Left lung (tissue), 10 donors: Measurements from ENCODE around the gene FAM229A. TPM values are rescaled to one million over a fixed set of nuclear protein-coding genes. Genes with fewer than 3 reads are reported as not detected.
A peak's percentile ranks its signal among the peaks of the same experiment; 100 is the strongest.

ENCODE experiments used
- ATAC-seq: fragments of 200-7000 bp; cut with Tn5 transposase; one replicate; pipeline ENCODE4 v1.9.1; 2020; ENCODE audit warnings: moderate library complexity
- DNase-seq, 4 donors: peaks; one replicate each; pipeline ENCODE4 v3.0.0-alpha.2; 2013 to 2020
- H3K27ac ChIP-seq, 2 donors: fragments of 200-600 bp; sonication (generic) in 1 of 2; one replicate each; pipeline versions ENCODE4 v1.5.0 to v1.8.0; 2020 to 2021
- H3K27me3 ChIP-seq, 2 donors: fragments of 200-600 bp; sonication (generic) in 1 of 2; one replicate each; pipeline versions ENCODE4 v1.5.0 to v1.8.0; 2020 to 2021
- H3K36me3 ChIP-seq, 2 donors: fragments of 200-600 bp; sonication (generic) in 1 of 2; one replicate each; pipeline versions ENCODE4 v1.5.0 to v1.8.0; 2020 to 2021
- H3K4me1 ChIP-seq, 2 donors: fragments of 200-600 bp; one replicate each; pipeline ENCODE4 v1.8.0; 2021
- H3K4me3 ChIP-seq, 2 donors: fragments of 200-600 bp; sonication (generic) in 1 of 2; one replicate each; pipeline versions ENCODE4 v1.5.0 to v1.8.0; 2020 to 2021; ENCODE audit warnings: mild to moderate bottlenecking in 1 of 2
- H3K9me3 ChIP-seq, 2 donors: fragments of 200-600 bp; sonication (generic) in 1 of 2; one replicate each; pipeline versions ENCODE4 v1.5.0 to v1.8.0; 2020 to 2021
- CTCF ChIP-seq, 2 donors: fragments of 200-600 bp; sonication (generic) in 1 of 2; IDR thresholded peaks; one replicate each; pipeline versions ENCODE4 v1.5.0 to v1.8.0; 2021; ENCODE audit warnings: antibody characterized with exemption in 2 of 2
- intact Hi-C, 2 donors: fragments of 100-400 bp; cut with DNase I; formaldehyde crosslinking; loops; one replicate each; pipeline versions ENCODE4 v1.11.2 to v1.14.2; 2022
- polyA plus RNA-seq, 6 donors: library from polyadenylated mRNA; unstranded; fragments of 120-200 nt; gene quantifications; one replicate each; pipeline ENCODE4 v1.2.1, GENCODE V29; 2013; ENCODE audit not compliant: insufficient read length in 6 of 6
- total RNA-seq, 2 donors: library from RNA; stranded (reverse); fragmentation: NEBNext Ultra II Directional; extraction: Animal tissue kit (Norgen Biotek cat#: 25700); gene quantifications; one replicate each; pipeline ENCODE4 v1.2.1, GENCODE V29; 2021
- donor health status: DM: no; HTN: yes; CAD: no.
- donor health status: DM: no; HTN: no; CAD: no.

FAM229A gene
- total and polyA plus RNA-seq, 8 donors = 4.4 to 14.0 (median 6.7) TPM

GRCh38 chr1:32334864-32335534, 27.3 kb downstream of the FAM229A start:
- Histone ChIP-seq H3K36me3 (peaks cover 0 to 39% of the 10 kb centered on the region in 2 donors), H3K27ac (peak overlapping the region; percentile 70 to 84), H3K4me1 (peaks cover 15 to 59% of the 10 kb centered on the region in 2 donors), H3K4me3 (peak overlapping the region; percentile 49 to 54), H3K9me3 (no peaks in the 10 kb centered on the region), H3K27me3 (peaks cover 0 to 23% of the 10 kb centered on the region in 2 donors)
- DNase-seq (peak in 3 of 4 donors; percentile 57 to 91 (median 75)), ATAC-seq (peak; percentile 45)
- intact Hi-C loops = no loop called here
- TF ChIP-seq CTCF (IDR thresholded peaks at IDR 0.05) = peak; percentile 56 to 71

DNA sequence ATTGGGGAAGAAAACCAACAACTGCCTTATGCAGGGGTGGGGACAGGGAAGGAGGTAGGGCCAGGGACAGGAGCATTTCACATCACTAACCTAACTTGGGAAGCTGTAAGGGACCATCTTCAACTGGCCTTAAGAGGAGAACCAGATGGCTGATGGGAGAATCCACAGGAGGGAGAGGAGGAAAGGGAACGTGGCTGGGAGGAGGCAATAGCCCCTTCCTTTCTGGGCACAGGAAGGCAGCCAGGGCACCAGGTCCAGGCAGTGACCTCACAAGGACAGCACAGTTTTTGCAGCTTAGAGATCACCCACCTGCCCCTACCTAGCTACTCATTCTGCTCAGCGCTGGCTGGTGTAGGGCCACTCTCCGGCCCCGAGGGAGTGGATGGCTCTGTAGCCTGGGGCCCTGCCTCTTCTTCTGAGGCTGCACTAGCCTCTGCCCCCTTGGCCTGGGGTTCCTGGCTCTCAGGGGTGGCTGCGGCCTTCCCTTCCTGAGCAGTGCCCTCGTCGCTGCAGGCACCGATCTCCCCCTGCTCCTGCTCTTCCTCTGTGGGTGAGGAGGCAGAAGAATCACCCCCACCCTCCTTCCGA, 27.9 kb downstream of the FAM229A start:
- Histone ChIP-seq H3K9me3 (no peaks in the 10 kb centered on the region), H3K36me3 (peaks cover 0 to 45% of the 10 kb centered on the region in 2 donors), H3K4me3 (peak overlapping the region; percentile 49 to 54), H3K27ac (peak overlapping the region in 1 of 2 donors; percentile 70), H3K27me3 (peaks cover 0 to 23% of the 10 kb centered on the region in 2 donors), H3K4me1 (peaks cover 15 to 53% of the 10 kb centered on the region in 2 donors)
- intact Hi-C loops = no loop called here
- TF ChIP-seq CTCF (IDR thresholded peaks at IDR 0.05) = no peak
- no peak for DNase-seq
- ATAC-seq = no peak

DNA sequence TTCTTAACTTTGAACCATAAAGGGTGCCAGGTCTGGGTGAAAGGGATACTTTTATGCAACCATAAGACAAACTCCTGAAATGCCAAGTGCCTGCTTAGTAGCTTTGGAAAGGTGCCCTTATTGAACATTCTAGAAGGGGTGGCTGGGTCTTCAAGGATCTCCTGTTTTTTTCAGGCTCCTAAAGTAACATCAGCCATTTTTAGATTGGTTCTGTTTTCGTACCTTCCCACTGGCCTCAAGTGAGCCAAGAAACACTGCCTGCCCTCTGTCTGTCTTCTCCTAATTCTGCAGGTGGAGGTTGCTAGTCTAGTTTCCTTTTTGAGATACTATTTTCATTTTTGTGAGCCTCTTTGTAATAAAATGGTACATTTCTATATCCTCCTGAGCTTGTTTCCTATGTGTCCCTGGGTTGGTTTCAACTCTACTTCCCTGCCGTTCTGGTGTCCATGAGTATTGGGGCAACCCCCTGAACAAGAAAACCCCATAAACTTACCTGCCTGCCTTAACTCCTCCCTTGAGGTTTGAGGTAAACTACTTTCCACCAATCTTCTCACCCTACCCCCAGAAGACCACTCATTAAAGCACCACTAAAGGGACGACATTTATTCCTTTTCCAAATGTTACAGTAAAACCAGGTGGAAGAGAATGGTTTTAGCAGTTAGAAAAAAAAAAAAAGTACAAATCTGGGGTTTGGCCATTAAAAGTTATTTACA, 28.9 kb downstream of the FAM229A start:
- no peak overlapping the region for H3K27ac ChIP-seq
- peaks cover 15 to 43% of the 10 kb centered on the region in 2 donors for H3K4me1 ChIP-seq
- ATAC-seq (no peak), DNase-seq (no peak)
- no peak overlapping the region for H3K4me3 ChIP-seq
- intact Hi-C loops = no loop called here
- TF ChIP-seq CTCF (IDR thresholded peaks at IDR 0.05) = no peak
- H3K27me3 ChIP-seq = peaks cover 0 to 23% of the 10 kb centered on the region in 2 donors
- H3K36me3 ChIP-seq = peaks cover 0 to 55% of the 10 kb centered on the region in 2 donors
- no peaks in the 10 kb centered on the region for H3K9me3 ChIP-seq

DNA sequence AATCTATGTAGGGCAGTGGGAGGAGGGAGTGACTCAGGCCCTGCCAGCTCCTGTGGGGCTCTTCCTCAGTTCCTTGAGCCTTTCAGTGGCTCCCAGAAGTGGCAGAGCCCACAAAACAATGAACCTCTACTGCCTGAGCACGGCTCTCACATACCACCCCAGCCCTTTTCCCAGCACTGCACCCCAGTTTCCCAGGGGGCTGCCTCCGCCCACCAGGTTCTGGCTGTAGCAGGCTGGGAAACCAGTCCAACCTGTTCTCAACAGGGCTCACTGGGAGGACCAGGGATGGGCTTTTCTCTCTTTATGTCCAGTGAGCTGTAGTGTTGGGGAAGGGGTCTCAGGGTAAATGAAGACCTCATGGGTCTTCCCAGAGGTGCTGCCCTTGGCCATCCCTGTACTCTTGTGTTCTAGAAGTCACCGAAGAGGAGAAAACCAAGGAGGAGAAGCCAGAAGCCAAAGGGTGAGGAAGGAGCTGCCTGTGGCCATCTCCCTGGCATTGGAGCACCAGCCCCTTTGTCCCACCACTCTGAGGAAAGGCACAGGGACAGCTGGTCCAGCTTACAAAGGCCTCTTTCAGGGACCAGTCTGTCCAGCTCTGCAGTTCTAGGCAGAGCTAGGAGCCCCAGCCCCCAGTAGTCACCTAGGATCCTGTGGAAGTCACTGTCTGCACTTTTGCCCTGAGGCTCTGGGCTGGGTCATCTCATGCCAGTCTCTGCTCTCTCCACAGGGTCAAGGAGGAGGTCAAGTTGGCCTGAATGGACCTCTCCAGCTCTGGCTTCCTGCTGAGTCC, 29.8 kb downstream of the FAM229A start:
- DNase-seq (peak in 1 of 4 donors; percentile 56), ATAC-seq (no peak)
- peaks cover 0 to 23% of the 10 kb centered on the region in 2 donors for H3K27me3 ChIP-seq
- no peaks in the 10 kb centered on the region for H3K9me3 ChIP-seq
- H3K4me3 ChIP-seq = no peak overlapping the region
- H3K36me3 ChIP-seq = peaks cover 0 to 64% of the 10 kb centered on the region in 2 donors
- peaks cover 15 to 34% of the 10 kb centered on the region in 2 donors for H3K4me1 ChIP-seq
- intact Hi-C loops = no loop called here
- H3K27ac ChIP-seq = peak overlapping the region in 1 of 2 donors; percentile 23
- TF ChIP-seq CTCF (IDR thresholded peaks at IDR 0.05) = no peak
